Esophagus squamous epithelium (tissue), 5 donors: ENCODE data around the gene USP20. TPM values are rescaled to one million over a fixed set of nuclear protein-coding genes. Genes with fewer than 3 reads are reported as not detected.

Experiments used
- DNase-seq: peaks from one replicate; lab custom pipeline; 2025; lab: John Stamatoyannopoulos, UW
- H3K27ac ChIP-seq, 4 donors: fragments of 200-600 bp; sonication (generic); one replicate each; pipeline ENCODE4 v1.5.1; 2016 to 2019; ENCODE audit warnings: mild to moderate bottlenecking in 1 of 4
- H3K27me3 ChIP-seq, 4 donors: fragments of 200-600 bp; sonication (generic); 1 replicate in 3 of 4; 2 replicates in 1 of 4; pipeline versions ENCODE4 v1.5.1 to v1.6.0; 2017 to 2021; ENCODE audit warnings: antibody characterized with exemption in 1 of 4
- H3K36me3 ChIP-seq, 3 donors: fragments of 200-600 bp; sonication (generic); one replicate each; pipeline ENCODE4 v1.5.1; 2016 to 2019
- H3K4me1 ChIP-seq, 3 donors: fragments of 200-600 bp; sonication (generic); one replicate each; pipeline ENCODE4 v1.5.1; 2017 to 2019
- H3K4me3 ChIP-seq, 4 donors: fragments of 200-600 bp; sonication (generic); 1 replicate in 3 of 4; 2 replicates in 1 of 4; pipeline ENCODE4 v1.5.1; 2016 to 2019; ENCODE audit warnings: mild to moderate bottlenecking in 2 of 4, moderate library complexity in 1 of 4
- H3K9me3 ChIP-seq, 3 donors: fragments of 200-600 bp; sonication (generic); one replicate each; pipeline ENCODE4 v1.5.1; 2016 to 2019
- CTCF ChIP-seq, 6 experiments: fragments of 450-650 bp in 4 of 6; fragments of 200-600 bp in 2 of 6; sonication (generic) in 2 of 6; IDR thresholded peaks; one replicate each; pipeline ENCODE4 v1.5.1; 2016 to 2019; ENCODE audit warnings: antibody characterized with exemption in 6 of 6, mild to moderate bottlenecking in 4 of 6, moderate library complexity in 4 of 6
- POLR2A ChIP-seq, 4 donors: fragments of 450-650 bp; IDR thresholded peaks; one replicate each; pipeline ENCODE4 v1.6.1; 2017; ENCODE audit warnings: antibody characterized with exemption in 4 of 4, mild to moderate bottlenecking in 4 of 4, moderate library complexity in 3 of 4
- WGBS, 2 donors: methylation state at CpG; one replicate each; pipeline ENCODE4 v1.1.5; 2018; 5-methylcytosine and 5-hydroxymethylcytosine counted together
- intact Hi-C: fragments of 100-400 bp; cut with DNase I; formaldehyde crosslinking; loops from one replicate; pipeline ENCODE4 v1.15.0; 2022
- total RNA-seq, 4 donors: library from RNA; depleted of rRNA; stranded (reverse); fragments of >200 nt; gene quantifications; one replicate each; pipeline ENCODE4 v1.1.0, GENCODE V29; 2016
- donor health status: DM: yes; HTN: yes; CAD: no.

USP20 gene
- total RNA-seq, 4 donors from 2014 or later = 12.3 to 19.7 (median 13.6) TPM

- intact Hi-C loops = no loop called here
- peaks cover 12 to 96% (median 21%) of the 10 kb centered on the region in 3 donors for H3K36me3 ChIP-seq
- no peak for DNase-seq
- no peak for TF ChIP-seq POLR2A (IDR thresholded peaks at IDR 0.05)
- TF ChIP-seq CTCF (IDR thresholded peaks at IDR 0.05) = no peak
- no peak overlapping the region for H3K4me3 ChIP-seq
- 85 to 88% methylated on average over 8 to 10 of the region's 11 CpGs for WGBS, 2 donors
- H3K4me1 ChIP-seq = peaks cover 0 to 2% (median 0%) of the 10 kb centered on the region in 3 donors
- H3K27ac ChIP-seq = no peak overlapping the region
- H3K27me3 ChIP-seq = no peaks in the 10 kb centered on the region
- H3K9me3 ChIP-seq = no peaks in the 10 kb centered on the region
These were observed 23.1 kb downstream of the USP20 start for GRCh38 chr9:129858167-129858962.

- Histone ChIP-seq H3K36me3 (peaks cover 12 to 94% (median 25%) of the 10 kb centered on the region in 3 donors), H3K27me3 (no peaks in the 10 kb centered on the region), H3K27ac (no peak overlapping the region), H3K4me3 (no peak overlapping the region), H3K9me3 (no peaks in the 10 kb centered on the region), H3K4me1 (no peaks in the 10 kb centered on the region)
- intact Hi-C loops = no loop called here
- DNase-seq = no peak
- TF ChIP-seq CTCF (IDR thresholded peaks at IDR 0.05) = no peak
- no peak for TF ChIP-seq POLR2A (IDR thresholded peaks at IDR 0.05)
- 74 to 93% methylated on average over 5 of the region's 11 CpGs for WGBS, 2 donors
These were observed 25.6 kb downstream of the USP20 start for GRCh38 chr9:129860653-129861446.

GRCh38 chr9:129861447-129861827 lies 26.2 kb downstream of the USP20 start:
- Histone ChIP-seq H3K9me3 (no peaks in the 10 kb centered on the region), H3K4me1 (no peaks in the 10 kb centered on the region), H3K27me3 (no peaks in the 10 kb centered on the region), H3K27ac (no peak overlapping the region), H3K36me3 (peaks cover 12 to 94% (median 20%) of the 10 kb centered on the region in 3 donors), H3K4me3 (no peak overlapping the region)
- 73 to 92% methylated on average over 2 to 3 of the region's 12 CpGs for WGBS, 2 donors
- no peak for DNase-seq
- TF ChIP-seq POLR2A (IDR thresholded peaks at IDR 0.05) (no peak), CTCF (IDR thresholded peaks at IDR 0.05) (no peak)
- intact Hi-C loops = no loop called here

- H3K4me3 ChIP-seq = no peak overlapping the region
- no peaks in the 10 kb centered on the region for H3K9me3 ChIP-seq
- H3K36me3 ChIP-seq = peaks cover 12 to 94% (median 20%) of the 10 kb centered on the region in 3 donors
- H3K27me3 ChIP-seq = no peaks in the 10 kb centered on the region
- intact Hi-C loops = no loop called here
- 37 to 71% methylated on average over 10 to 12 of the region's 14 CpGs for WGBS, 2 donors
- no peak overlapping the region for H3K27ac ChIP-seq
- no peak for TF ChIP-seq POLR2A (IDR thresholded peaks at IDR 0.05)
- TF ChIP-seq CTCF (IDR thresholded peaks at IDR 0.05) = no peak
- no peaks in the 10 kb centered on the region for H3K4me1 ChIP-seq
- DNase-seq = no peak
These were observed 27.9 kb downstream of the USP20 start for GRCh38 chr9:129863059-129863690.
